Nephron (organoid): ENCODE data around the gene C19orf85.

Source experiments
- H3K27ac Mint-ChIP-seq, 3 experiments: 2 replicates each; pipeline ENCODE4 v1.8.0; 2020; ENCODE audit warnings: mixed read lengths in 3 of 3, mild to moderate bottlenecking in 2 of 3, moderate library complexity in 1 of 3
- H3K27me3 Mint-ChIP-seq: 2 replicates; pipeline ENCODE4 v1.8.0; 2021; ENCODE audit warnings: low read depth, mild to moderate bottlenecking, moderate library complexity, mixed read lengths
- H3K36me3 Mint-ChIP-seq: 2 replicates; pipeline ENCODE4 v1.8.0; 2020; ENCODE audit warnings: low read depth, mixed read lengths
- H3K4me1 Mint-ChIP-seq: 2 replicates; pipeline ENCODE4 v1.8.0; 2020; ENCODE audit warnings: mixed read lengths
- H3K4me3 Mint-ChIP-seq, 3 experiments: 2 replicates each; pipeline ENCODE4 v1.8.0; 2020; ENCODE audit warnings: mild to moderate bottlenecking in 3 of 3, mixed read lengths in 3 of 3, moderate library complexity in 2 of 3
- H3K9me3 Mint-ChIP-seq: 2 replicates; pipeline ENCODE4 v1.8.0; 2020; ENCODE audit warnings: mixed read lengths
- TF ChIP-seq, protein P1 (sequence below), 3 experiments: fragments of 200-600 bp; sonication (generic); IDR thresholded peaks; one replicate each; pipeline ENCODE4 v1.5.0; 2021; ENCODE audit warnings: antibody characterized with exemption in 3 of 3; ENCODE audit not compliant: unreplicated experiment in 3 of 3

Gene C19orf85

DNA sequence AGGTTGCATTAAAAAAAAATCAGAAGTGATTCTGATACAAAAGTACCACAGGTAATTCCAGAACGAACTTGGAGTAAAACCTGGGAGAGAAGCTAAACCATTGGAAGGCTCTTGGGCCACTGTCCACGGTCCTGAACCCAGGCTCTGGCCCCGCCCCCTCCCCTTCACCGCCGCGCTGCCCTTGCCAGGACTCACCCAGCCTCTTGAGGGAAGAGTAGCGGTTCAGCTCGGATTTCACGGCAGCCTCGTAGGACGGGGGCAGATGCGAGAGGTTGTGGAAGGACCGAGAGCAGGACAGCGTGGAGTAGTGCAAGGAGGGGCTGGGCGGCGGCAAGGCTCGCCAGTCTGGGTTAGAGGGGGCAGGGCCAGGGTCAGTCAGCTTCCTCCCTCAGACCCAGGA is 27.1 kb downstream of the C19orf85 start:
- Mint-ChIP-seq H3K9me3 (peaks cover 9% of the 10 kb centered on the region), H3K27me3 (peaks cover 37% of the 10 kb centered on the region), H3K4me1 (peaks cover 15% of the 10 kb centered on the region), H3K4me3 (peak overlapping the region in 1 of 3 experiments; percentile 3), H3K27ac (no peak overlapping the region), H3K36me3 (no peaks in the 10 kb centered on the region)
- TF ChIP-seq, protein P1, sequence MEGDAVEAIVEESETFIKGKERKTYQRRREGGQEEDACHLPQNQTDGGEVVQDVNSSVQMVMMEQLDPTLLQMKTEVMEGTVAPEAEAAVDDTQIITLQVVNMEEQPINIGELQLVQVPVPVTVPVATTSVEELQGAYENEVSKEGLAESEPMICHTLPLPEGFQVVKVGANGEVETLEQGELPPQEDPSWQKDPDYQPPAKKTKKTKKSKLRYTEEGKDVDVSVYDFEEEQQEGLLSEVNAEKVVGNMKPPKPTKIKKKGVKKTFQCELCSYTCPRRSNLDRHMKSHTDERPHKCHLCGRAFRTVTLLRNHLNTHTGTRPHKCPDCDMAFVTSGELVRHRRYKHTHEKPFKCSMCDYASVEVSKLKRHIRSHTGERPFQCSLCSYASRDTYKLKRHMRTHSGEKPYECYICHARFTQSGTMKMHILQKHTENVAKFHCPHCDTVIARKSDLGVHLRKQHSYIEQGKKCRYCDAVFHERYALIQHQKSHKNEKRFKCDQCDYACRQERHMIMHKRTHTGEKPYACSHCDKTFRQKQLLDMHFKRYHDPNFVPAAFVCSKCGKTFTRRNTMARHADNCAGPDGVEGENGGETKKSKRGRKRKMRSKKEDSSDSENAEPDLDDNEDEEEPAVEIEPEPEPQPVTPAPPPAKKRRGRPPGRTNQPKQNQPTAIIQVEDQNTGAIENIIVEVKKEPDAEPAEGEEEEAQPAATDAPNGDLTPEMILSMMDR (IDR thresholded peaks at IDR 0.05; ENCODE audit: unreplicated experiment in 3 of 3) = no peak

- H3K36me3 Mint-ChIP-seq = no peaks in the 10 kb centered on the region
Observed at GRCh38 chr19:55436847-55437246, 27.7 kb downstream of the C19orf85 start.

GRCh38 chr19:55435020-55435419 is 29.5 kb downstream of the C19orf85 start:
- Mint-ChIP-seq H3K9me3 (peaks cover 3% of the 10 kb centered on the region), H3K4me1 (peaks cover 5% of the 10 kb centered on the region), H3K4me3 (no peak overlapping the region)

More at GRCh38 chr19:55436847-55437246, 27.7 kb downstream of the C19orf85 start:
- Mint-ChIP-seq H3K9me3 (peaks cover 9% of the 10 kb centered on the region), H3K27me3 (peaks cover 37% of the 10 kb centered on the region), H3K4me3 (no peak overlapping the region), H3K27ac (no peak overlapping the region), H3K4me1 (peaks cover 15% of the 10 kb centered on the region)
- TF ChIP-seq, protein P1 (IDR thresholded peaks at IDR 0.05; ENCODE audit: unreplicated experiment in 3 of 3) = no peak

GRCh38 chr19:55434356-55434919 is 30.1 kb downstream of the C19orf85 start:
- H3K4me3 Mint-ChIP-seq = no peak overlapping the region
- TF ChIP-seq, protein P1 (IDR thresholded peaks at IDR 0.05; ENCODE audit: unreplicated experiment in 3 of 3) = no peak
- H3K36me3 Mint-ChIP-seq = no peaks in the 10 kb centered on the region
- peaks cover 2% of the 10 kb centered on the region for H3K9me3 Mint-ChIP-seq
- peaks cover 5% of the 10 kb centered on the region for H3K4me1 Mint-ChIP-seq
- peaks cover 32% of the 10 kb centered on the region for H3K27me3 Mint-ChIP-seq
- H3K27ac Mint-ChIP-seq = no peak overlapping the region

More at GRCh38 chr19:55435020-55435419, 29.5 kb downstream of the C19orf85 start:
- H3K27me3 Mint-ChIP-seq = peaks cover 38% of the 10 kb centered on the region
- H3K36me3 Mint-ChIP-seq = no peaks in the 10 kb centered on the region
- H3K27ac Mint-ChIP-seq = no peak overlapping the region
- TF ChIP-seq, protein P1 (IDR thresholded peaks at IDR 0.05; ENCODE audit: unreplicated experiment in 3 of 3) = no peak

DNA sequence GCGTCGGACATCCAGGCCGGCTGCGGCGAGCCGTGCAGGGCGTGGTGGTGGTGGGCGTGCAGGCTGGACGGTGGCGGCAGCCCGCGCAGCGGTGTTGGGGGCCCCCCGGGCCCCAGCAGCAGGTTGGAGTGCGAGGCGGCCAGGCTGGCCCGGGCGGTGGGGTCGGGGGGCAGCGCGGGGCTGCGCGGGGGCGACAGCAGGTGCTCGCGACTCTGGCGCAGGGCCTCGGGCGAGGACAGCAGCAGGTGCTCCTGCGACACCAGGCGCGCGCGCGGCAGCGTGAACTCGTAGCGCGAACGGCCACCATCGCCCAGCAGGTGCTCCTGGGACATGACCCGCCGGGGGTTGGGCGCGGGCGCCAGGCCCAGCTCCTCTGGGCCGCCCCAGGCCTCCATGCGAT is 31.3 kb downstream of the C19orf85 start:
- H3K27me3 Mint-ChIP-seq = peaks cover 20% of the 10 kb centered on the region
- no peaks in the 10 kb centered on the region for H3K9me3 Mint-ChIP-seq
- H3K36me3 Mint-ChIP-seq = no peaks in the 10 kb centered on the region
- H3K4me3 Mint-ChIP-seq = no peak overlapping the region
- TF ChIP-seq, protein P1 (IDR thresholded peaks at IDR 0.05; ENCODE audit: unreplicated experiment in 3 of 3) = no peak
- H3K27ac Mint-ChIP-seq = no peak overlapping the region
- H3K4me1 Mint-ChIP-seq = peaks cover 5% of the 10 kb centered on the region
